KOPT-K1 (cell line): ENCODE measurements around the gene CACNB4.
"Not testable (repeated sequence)": the region's sequence is repeated elsewhere in the genome, so short reads cannot be mapped to it uniquely, and the experiment has no call there.

Experiments used
- H3K27ac ChIP-seq: fragments of 200-600 bp; sonication (generic); 2 replicates; pipeline ENCODE4 v1.5.1; 2016; ENCODE audit warnings: antibody characterized with exemption, mild to moderate bottlenecking, low read depth, low read length; ENCODE audit not compliant: poor library complexity, severe bottlenecking
- H3K36me3 ChIP-seq: fragments of 200-600 bp; sonication (generic); 2 replicates; pipeline ENCODE4 v1.5.1; 2017; ENCODE audit warnings: antibody characterized with exemption, mild to moderate bottlenecking, low read length, moderate library complexity; ENCODE audit not compliant: insufficient read depth
- H3K9me3 ChIP-seq: fragments of 200-600 bp; sonication (generic); 2 replicates; pipeline ENCODE4 v1.5.1; 2017; ENCODE audit warnings: antibody characterized with exemption, low read length, mild to moderate bottlenecking; ENCODE audit not compliant: insufficient read depth, poor library complexity, severe bottlenecking

Gene CACNB4

GRCh38 chr2:151919786-151920185 lies 179.1 kb downstream of the CACNB4 start:
- H3K27ac ChIP-seq: no peak overlapping the region
- H3K9me3 ChIP-seq: no peaks in the 10 kb centered on the region
- H3K36me3 ChIP-seq: no peaks in the 10 kb centered on the region

- Histone ChIP-seq H3K9me3 (no peaks in the 10 kb centered on the region), H3K36me3 (no peaks in the 10 kb centered on the region), H3K27ac (no peak overlapping the region)
Observed at GRCh38 chr2:151918308-151918707, 180.5 kb downstream of the CACNB4 start.

- Histone ChIP-seq H3K36me3 (no peaks in the 10 kb centered on the region), H3K9me3 (no peaks in the 10 kb centered on the region), H3K27ac (no peak overlapping the region)
Observed at GRCh38 chr2:151916632-151917031, 182.2 kb downstream of the CACNB4 start.

GRCh38 chr2:151915629-151916025 lies 183.2 kb downstream of the CACNB4 start:
- not testable (repeated sequence) for H3K27ac ChIP-seq, H3K36me3 ChIP-seq, H3K9me3 ChIP-seq

GRCh38 chr2:151914989-151915628 lies 183.7 kb downstream of the CACNB4 start:
- Histone ChIP-seq H3K36me3 (no peaks in the 10 kb centered on the region), H3K9me3 (no peaks in the 10 kb centered on the region), H3K27ac (no peak overlapping the region)

GRCh38 chr2:151908204-151908882 lies 190.5 kb downstream of the CACNB4 start:
- Histone ChIP-seq H3K27ac (no peak overlapping the region), H3K9me3 (no peaks in the 10 kb centered on the region), H3K36me3 (no peaks in the 10 kb centered on the region)

- H3K27ac ChIP-seq: no peak overlapping the region
- H3K36me3 ChIP-seq: no peaks in the 10 kb centered on the region
- H3K9me3 ChIP-seq: no peaks in the 10 kb centered on the region
Observed at GRCh38 chr2:151907286-151908203, 191.3 kb downstream of the CACNB4 start.

GRCh38 chr2:151906633-151906998 lies 192.2 kb downstream of the CACNB4 start:
- no peaks in the 10 kb centered on the region for H3K9me3 ChIP-seq
- H3K27ac ChIP-seq: no peak overlapping the region
- no peaks in the 10 kb centered on the region for H3K36me3 ChIP-seq

- Histone ChIP-seq H3K27ac (no peak overlapping the region), H3K36me3 (no peaks in the 10 kb centered on the region), H3K9me3 (no peaks in the 10 kb centered on the region)
Observed at GRCh38 chr2:151905963-151906632, 192.7 kb downstream of the CACNB4 start.

GRCh38 chr2:151904807-151905206 lies 194.0 kb downstream of the CACNB4 start:
- Histone ChIP-seq H3K36me3 (no peaks in the 10 kb centered on the region), H3K9me3 (no peaks in the 10 kb centered on the region), H3K27ac (no peak overlapping the region)

- Histone ChIP-seq H3K27ac (no peak overlapping the region), H3K36me3 (no peaks in the 10 kb centered on the region), H3K9me3 (no peaks in the 10 kb centered on the region)
Observed at GRCh38 chr2:151904021-151904420, 194.8 kb downstream of the CACNB4 start.

GRCh38 chr2:151902829-151903228 lies 196.0 kb downstream of the CACNB4 start:
- H3K36me3 ChIP-seq: no peaks in the 10 kb centered on the region
- no peaks in the 10 kb centered on the region for H3K9me3 ChIP-seq
- H3K27ac ChIP-seq: no peak overlapping the region

GRCh38 chr2:151900331-151900730 lies 198.5 kb downstream of the CACNB4 start:
- Histone ChIP-seq H3K36me3 (no peaks in the 10 kb centered on the region), H3K9me3 (peaks cover under 1% of the 10 kb centered on the region), H3K27ac (no peak overlapping the region)

- H3K27ac ChIP-seq: no peak overlapping the region
- H3K36me3 ChIP-seq: no peaks in the 10 kb centered on the region
- peaks cover 5% of the 10 kb centered on the region for H3K9me3 ChIP-seq
Observed at GRCh38 chr2:151899156-151899555, 199.7 kb downstream of the CACNB4 start.
